ENCODE data around the gene PREP. TPM values are rescaled to one million over a fixed set of nuclear protein-coding genes. Genes with fewer than 3 reads are reported as not detected.
"Not testable (repeated sequence)": the region's sequence is repeated elsewhere in the genome, so short reads cannot be mapped to it uniquely, and the experiment has no call there.

The PREP gene
- total RNA-seq, 2 experiments from 2014 or later, result 39.4 to 41.5 TPM

GRCh38 chr6:105352037-105352617 is 50.8 kb downstream of the PREP start:
- Mint-ChIP-seq H3K4me1 (no peaks in the 10 kb centered on the region), H3K27ac (no peak overlapping the region), H3K4me3 (no peak overlapping the region), H3K27me3 (no peaks in the 10 kb centered on the region), H3K9me3 (peaks cover 8% of the 10 kb centered on the region), H3K36me3 (peaks cover 39% of the 10 kb centered on the region)
- POLR2A ChIA-PET, result no interaction called here
- ATAC-seq (ENCODE audit: low read depth), result no peak
- no peak for DNase-seq

GRCh38 chr6:105348897-105349296 is 54.0 kb downstream of the PREP start:
- POLR2A ChIA-PET, result interaction anchor here (0.7 kb wide), 1 partner anchor 110 kb away, joined by 5 read pairs; no protein-coding TSS in a partner anchor
- DNase-seq (no peak), ATAC-seq (ENCODE audit: low read depth) (no peak)
- H3K36me3 Mint-ChIP-seq, result peaks cover 30% of the 10 kb centered on the region
- H3K9me3 Mint-ChIP-seq, result no peaks in the 10 kb centered on the region
- no peaks in the 10 kb centered on the region for H3K27me3 Mint-ChIP-seq
- no peaks in the 10 kb centered on the region for H3K4me1 Mint-ChIP-seq
- H3K27ac Mint-ChIP-seq, result no peak overlapping the region
- no peak overlapping the region for H3K4me3 Mint-ChIP-seq

DNA sequence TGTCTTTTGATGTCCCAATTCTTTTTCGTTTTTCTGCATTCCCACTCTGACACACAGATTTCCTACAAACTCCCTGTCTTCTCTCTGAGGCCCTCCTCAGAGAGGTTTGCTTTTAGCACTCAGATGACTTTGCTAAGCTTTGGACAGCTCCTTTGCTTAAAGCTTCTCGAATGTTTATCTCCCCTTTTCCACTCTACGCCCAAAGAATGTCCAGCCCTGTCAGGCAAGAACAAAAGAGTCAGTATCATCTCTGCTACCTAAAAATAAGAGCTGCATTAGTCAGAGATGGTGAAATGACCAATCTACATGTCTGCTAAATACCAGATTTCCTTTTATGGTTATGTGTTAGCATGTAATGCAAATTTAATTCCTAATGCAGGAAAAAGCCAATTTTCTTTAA is 56.8 kb downstream of the PREP start:
- DNase-seq (no peak), ATAC-seq (ENCODE audit: low read depth) (no peak)
- Mint-ChIP-seq H3K4me3 (no peak overlapping the region), H3K9me3 (no peaks in the 10 kb centered on the region), H3K27me3 (no peaks in the 10 kb centered on the region), H3K4me1 (peaks cover 2% of the 10 kb centered on the region), H3K27ac (no peak overlapping the region), H3K36me3 (peaks cover 37% of the 10 kb centered on the region)
- POLR2A ChIA-PET, result no interaction called here

DNA sequence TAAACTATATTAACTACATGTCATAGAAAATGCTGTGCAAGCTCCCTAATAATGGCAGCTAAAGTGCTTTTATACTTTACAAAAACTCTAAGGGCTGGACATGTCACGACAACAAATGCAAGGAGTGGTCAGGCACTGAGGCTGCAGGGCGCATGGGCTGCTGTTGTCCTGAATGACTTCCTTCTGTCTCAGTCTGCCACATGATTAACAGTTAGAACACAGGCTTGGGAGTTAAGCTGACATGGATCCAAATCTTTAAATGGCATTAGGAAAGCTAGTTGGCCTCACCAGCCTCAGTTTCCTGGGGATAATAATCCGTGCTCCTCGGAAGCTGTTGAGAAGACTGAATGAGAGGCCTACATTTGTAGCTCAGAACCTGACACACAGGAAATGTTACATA is 57.4 kb downstream of the PREP start:
- DNase-seq (no peak), ATAC-seq (ENCODE audit: low read depth) (no peak)
- POLR2A ChIA-PET, result no interaction called here
- H3K36me3 Mint-ChIP-seq, result peaks cover 35% of the 10 kb centered on the region
- H3K27ac Mint-ChIP-seq, result no peak overlapping the region
- H3K4me3 Mint-ChIP-seq, result no peak overlapping the region
- H3K4me1 Mint-ChIP-seq, result peaks cover 2% of the 10 kb centered on the region
- H3K9me3 Mint-ChIP-seq, result no peaks in the 10 kb centered on the region
- H3K27me3 Mint-ChIP-seq, result no peaks in the 10 kb centered on the region

DNA sequence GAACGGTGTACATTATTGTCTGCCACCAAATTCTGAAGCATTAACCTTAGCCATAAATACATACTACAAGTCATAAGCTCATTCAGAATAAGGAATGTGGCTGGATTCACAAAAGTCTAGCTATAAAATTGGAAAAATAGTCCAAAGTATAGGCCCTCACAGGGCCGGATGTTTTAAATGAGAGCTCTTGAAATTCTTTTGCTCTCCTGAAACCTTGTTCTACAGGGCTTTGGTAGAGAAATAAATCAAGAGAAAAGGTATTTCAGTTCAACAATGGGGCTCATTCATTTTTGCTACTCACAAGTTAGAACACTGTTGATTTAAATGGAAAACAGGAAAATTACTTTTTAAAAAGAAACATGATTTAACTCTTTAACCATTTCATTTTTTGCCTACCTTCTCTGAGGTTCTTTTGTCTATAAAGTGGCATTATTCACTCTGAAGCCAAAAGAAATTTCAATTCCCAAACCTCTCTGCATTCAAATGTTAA is 58.0 kb downstream of the PREP start:
- H3K27me3 Mint-ChIP-seq, result no peaks in the 10 kb centered on the region
- H3K9me3 Mint-ChIP-seq, result no peaks in the 10 kb centered on the region
- peaks cover 38% of the 10 kb centered on the region for H3K36me3 Mint-ChIP-seq
- peaks cover 2% of the 10 kb centered on the region for H3K4me1 Mint-ChIP-seq
- no peak for DNase-seq
- no peak overlapping the region for H3K27ac Mint-ChIP-seq
- POLR2A ChIA-PET, result interaction anchor here (0.7 kb wide), 1 partner anchor 151 kb away, joined by 3 read pairs; no protein-coding TSS in a partner anchor
- ATAC-seq (ENCODE audit: low read depth), result no peak
- H3K4me3 Mint-ChIP-seq, result no peak overlapping the region

GRCh38 chr6:105338350-105338983 is 64.4 kb downstream of the PREP start:
- H3K27ac Mint-ChIP-seq; H3K4me1 Mint-ChIP-seq; H3K27me3 Mint-ChIP-seq; H3K9me3 Mint-ChIP-seq; POLR2A ChIA-PET; ATAC-seq (ENCODE audit: low read depth); DNase-seq; H3K4me3 Mint-ChIP-seq: not testable (repeated sequence)
- peaks cover 48% of the 10 kb centered on the region for H3K36me3 Mint-ChIP-seq

- Mint-ChIP-seq H3K27me3 (no peaks in the 10 kb centered on the region), H3K9me3 (no peaks in the 10 kb centered on the region), H3K4me3 (no peak overlapping the region), H3K4me1 (peaks cover 2% of the 10 kb centered on the region), H3K36me3 (peaks cover 37% of the 10 kb centered on the region), H3K27ac (no peak overlapping the region)
- POLR2A ChIA-PET, result no interaction called here
- ATAC-seq (ENCODE audit: low read depth) (no peak), DNase-seq (no peak)
Observed at GRCh38 chr6:105336986-105337385, 65.9 kb downstream of the PREP start.

- H3K4me3 Mint-ChIP-seq, result no peak overlapping the region
- POLR2A ChIA-PET, result no interaction called here
- no peak overlapping the region for H3K27ac Mint-ChIP-seq
- H3K27me3 Mint-ChIP-seq, result no peaks in the 10 kb centered on the region
- H3K9me3 Mint-ChIP-seq, result no peaks in the 10 kb centered on the region
- peaks cover 19% of the 10 kb centered on the region for H3K36me3 Mint-ChIP-seq
- DNase-seq, result no peak
- no peak for ATAC-seq (ENCODE audit: low read depth)
- no peaks in the 10 kb centered on the region for H3K4me1 Mint-ChIP-seq
Observed at GRCh38 chr6:105332576-105332975, 70.3 kb downstream of the PREP start.

DNA sequence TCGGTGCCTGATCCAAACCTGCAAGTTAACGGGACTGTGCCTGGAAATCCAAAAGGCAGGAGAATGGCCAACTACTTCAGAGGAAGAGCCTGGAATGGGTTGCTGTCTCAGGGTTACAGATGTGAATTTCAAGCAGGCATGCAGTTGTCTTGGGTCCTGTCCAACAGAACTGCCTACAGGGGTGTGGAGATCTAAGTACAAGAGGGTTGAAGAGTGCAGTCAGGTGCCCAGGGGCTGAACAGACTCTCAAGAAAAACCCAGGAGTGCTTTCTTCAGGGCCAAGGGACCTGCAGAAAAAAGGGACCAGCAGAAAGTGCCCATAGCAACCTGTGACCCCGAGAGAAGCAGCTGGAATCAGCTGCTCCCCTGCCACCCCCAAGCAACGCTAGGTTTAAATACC is 71.0 kb downstream of the PREP start:
- Mint-ChIP-seq H3K4me1 (no peaks in the 10 kb centered on the region), H3K36me3 (peaks cover 16% of the 10 kb centered on the region), H3K4me3 (no peak overlapping the region), H3K27ac (no peak overlapping the region), H3K9me3 (no peaks in the 10 kb centered on the region), H3K27me3 (no peaks in the 10 kb centered on the region)
- DNase-seq, result no peak
- ATAC-seq (ENCODE audit: low read depth), result no peak
- POLR2A ChIA-PET, result no interaction called here

GRCh38 chr6:105330913-105331312 is 72.0 kb downstream of the PREP start:
- no peaks in the 10 kb centered on the region for H3K27me3 Mint-ChIP-seq
- H3K27ac Mint-ChIP-seq, result no peak overlapping the region
- H3K4me3 Mint-ChIP-seq, result no peak overlapping the region
- POLR2A ChIA-PET, result no interaction called here
- no peak for ATAC-seq (ENCODE audit: low read depth)
- no peaks in the 10 kb centered on the region for H3K9me3 Mint-ChIP-seq
- no peaks in the 10 kb centered on the region for H3K4me1 Mint-ChIP-seq
- DNase-seq, result no peak
- peaks cover 14% of the 10 kb centered on the region for H3K36me3 Mint-ChIP-seq

GRCh38 chr6:105330364-105330763 is 72.5 kb downstream of the PREP start:
- no peak overlapping the region for H3K4me3 Mint-ChIP-seq
- DNase-seq (no peak), ATAC-seq (ENCODE audit: low read depth) (no peak)
- no peak overlapping the region for H3K27ac Mint-ChIP-seq
- no peaks in the 10 kb centered on the region for H3K4me1 Mint-ChIP-seq
- POLR2A ChIA-PET, result no interaction called here
- H3K36me3 Mint-ChIP-seq, result peaks cover 14% of the 10 kb centered on the region
- no peaks in the 10 kb centered on the region for H3K27me3 Mint-ChIP-seq
- H3K9me3 Mint-ChIP-seq, result no peaks in the 10 kb centered on the region

DNA sequence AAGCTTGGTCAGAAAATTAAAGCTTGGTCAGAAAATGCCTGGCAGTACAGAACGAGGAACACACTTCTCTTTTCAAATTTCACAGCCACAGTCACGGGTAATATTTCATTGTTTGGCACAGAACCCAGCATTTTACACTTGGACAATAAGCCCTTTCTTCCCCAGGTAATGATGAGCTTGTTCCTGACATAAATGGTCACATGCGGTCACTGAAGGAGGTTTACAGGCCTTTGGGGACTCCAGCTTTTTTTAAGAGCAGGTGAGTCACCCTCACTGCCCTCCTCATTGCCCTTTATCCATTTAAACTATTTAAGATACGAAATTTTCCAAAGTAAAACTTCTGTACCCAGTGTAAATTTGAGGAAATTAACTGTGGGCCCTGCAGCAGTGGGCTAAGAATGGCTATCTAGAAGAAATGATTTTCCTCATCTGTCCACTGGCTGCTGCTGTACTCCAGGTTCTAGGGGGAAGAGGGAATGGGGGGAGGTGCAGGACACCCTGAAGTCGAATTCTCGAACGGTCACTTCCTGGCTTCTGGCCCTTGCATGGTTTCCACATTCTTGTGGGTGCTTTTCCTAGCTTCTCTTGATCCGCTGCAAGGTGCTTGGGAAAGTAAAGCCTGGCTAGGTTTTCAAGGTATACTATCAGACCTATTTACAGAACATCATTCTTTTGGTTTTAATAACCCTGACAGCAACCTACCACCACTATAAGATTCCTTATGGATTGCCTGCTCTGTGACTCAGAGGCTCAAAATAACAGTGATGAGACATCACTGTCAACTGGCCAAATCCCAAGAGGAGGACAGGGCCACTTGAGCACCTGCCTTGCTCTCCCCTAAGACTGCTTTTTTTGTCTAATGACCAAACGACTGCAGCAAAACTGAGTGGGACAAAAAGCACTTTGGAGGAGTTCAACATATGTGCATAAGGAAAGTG is 75.8 kb downstream of the PREP start:
- peaks cover 21% of the 10 kb centered on the region for H3K36me3 Mint-ChIP-seq
- no peak for ATAC-seq (ENCODE audit: low read depth)
- no peak overlapping the region for H3K4me3 Mint-ChIP-seq
- POLR2A ChIA-PET, result no interaction called here
- H3K9me3 Mint-ChIP-seq, result no peaks in the 10 kb centered on the region
- DNase-seq, result no peak
- no peaks in the 10 kb centered on the region for H3K27me3 Mint-ChIP-seq
- no peak overlapping the region for H3K27ac Mint-ChIP-seq
- H3K4me1 Mint-ChIP-seq, result no peaks in the 10 kb centered on the region

- Mint-ChIP-seq H3K9me3 (no peaks in the 10 kb centered on the region), H3K36me3 (peaks cover 23% of the 10 kb centered on the region)
- ATAC-seq (ENCODE audit: low read depth), result no peak
Observed at GRCh38 chr6:105326216-105326615, 76.7 kb downstream of the PREP start.

More at GRCh38 chr6:105326216-105326615, 76.7 kb downstream of the PREP start:
- POLR2A ChIA-PET, result no interaction called here
- no peak for DNase-seq
- Mint-ChIP-seq H3K4me3 (no peak overlapping the region), H3K27ac (no peak overlapping the region), H3K4me1 (no peaks in the 10 kb centered on the region), H3K27me3 (no peaks in the 10 kb centered on the region)
